ENCODE measurements around the gene RAB35. TPM values are rescaled to one million over a fixed set of nuclear protein-coding genes. Genes with fewer than 3 reads are reported as not detected.

RAB35 gene
- total RNA-seq, 1 experiment from 2014 or later: 62.0 TPM

DNA sequence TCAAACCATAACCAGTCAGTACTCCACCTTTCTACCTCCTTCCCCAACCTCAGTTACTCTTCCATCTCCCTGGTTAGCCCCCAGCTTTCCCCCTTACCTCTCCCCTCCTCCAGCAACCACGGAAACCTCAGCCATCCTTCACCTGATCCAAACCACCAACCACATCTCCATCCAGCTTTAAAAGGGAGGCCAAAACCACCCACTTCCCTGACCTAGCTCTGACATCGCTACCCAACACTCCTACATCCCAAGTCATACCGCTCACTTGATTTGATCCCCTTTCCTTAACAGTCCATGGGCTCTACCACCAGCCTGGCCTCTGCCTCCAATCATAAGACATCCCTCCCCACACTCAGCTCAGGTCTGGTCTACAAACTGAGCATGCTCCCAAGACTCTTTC is 1.5 kb downstream of the RAB35 start:
- peak overlapping the region; percentile 80 to 96 for H3K4me3 ChIP-seq (ENCODE audit: low read depth in 2 of 2, low read length in 2 of 2)
- H3K36me3 ChIP-seq (ENCODE audit: control insufficient read depth, insufficient read depth, low read length): no peaks in the 10 kb centered on the region
- H3K27ac ChIP-seq (ENCODE audit: low read length): peak overlapping the region; percentile 86
- in situ Hi-C loops (cut with HindIII; ENCODE audit: low pct_unique_long_range_greater_than_20kb, low sequenced_read_pairs) (no loop called here), intact Hi-C loops (cut with micrococcal nuclease; ENCODE audit: unreplicated experiment) (no loop called here)
- ATAC-seq (no peak), DNase-seq (ENCODE audit: low read depth, low spot score) (no peak)
- POLR2A ChIA-PET: no interaction called here
- H3K4me1 ChIP-seq (ENCODE audit: control insufficient read depth, insufficient read depth, low read length): peaks cover 21% of the 10 kb centered on the region
- CTCF ChIA-PET: no interaction called here
- no peaks in the 10 kb centered on the region for H3K27me3 ChIP-seq (ENCODE audit: control insufficient read depth, insufficient read depth, low read length)
- no peaks in the 10 kb centered on the region for H3K9me3 ChIP-seq (ENCODE audit: control insufficient read depth, insufficient read depth, low read depth, low read length)
- no TSS peak for BruUV-seq (replicated peaks)
- no peak for TF ChIP-seq POLR2AphosphoS5 (IDR thresholded peaks at IDR 0.05; ENCODE audit: low read depth, low read length)
- TF ChIP-seq, protein P1, sequence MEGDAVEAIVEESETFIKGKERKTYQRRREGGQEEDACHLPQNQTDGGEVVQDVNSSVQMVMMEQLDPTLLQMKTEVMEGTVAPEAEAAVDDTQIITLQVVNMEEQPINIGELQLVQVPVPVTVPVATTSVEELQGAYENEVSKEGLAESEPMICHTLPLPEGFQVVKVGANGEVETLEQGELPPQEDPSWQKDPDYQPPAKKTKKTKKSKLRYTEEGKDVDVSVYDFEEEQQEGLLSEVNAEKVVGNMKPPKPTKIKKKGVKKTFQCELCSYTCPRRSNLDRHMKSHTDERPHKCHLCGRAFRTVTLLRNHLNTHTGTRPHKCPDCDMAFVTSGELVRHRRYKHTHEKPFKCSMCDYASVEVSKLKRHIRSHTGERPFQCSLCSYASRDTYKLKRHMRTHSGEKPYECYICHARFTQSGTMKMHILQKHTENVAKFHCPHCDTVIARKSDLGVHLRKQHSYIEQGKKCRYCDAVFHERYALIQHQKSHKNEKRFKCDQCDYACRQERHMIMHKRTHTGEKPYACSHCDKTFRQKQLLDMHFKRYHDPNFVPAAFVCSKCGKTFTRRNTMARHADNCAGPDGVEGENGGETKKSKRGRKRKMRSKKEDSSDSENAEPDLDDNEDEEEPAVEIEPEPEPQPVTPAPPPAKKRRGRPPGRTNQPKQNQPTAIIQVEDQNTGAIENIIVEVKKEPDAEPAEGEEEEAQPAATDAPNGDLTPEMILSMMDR (IDR thresholded peaks at IDR 0.05): no peak
- TF ChIP-seq, protein P2, sequence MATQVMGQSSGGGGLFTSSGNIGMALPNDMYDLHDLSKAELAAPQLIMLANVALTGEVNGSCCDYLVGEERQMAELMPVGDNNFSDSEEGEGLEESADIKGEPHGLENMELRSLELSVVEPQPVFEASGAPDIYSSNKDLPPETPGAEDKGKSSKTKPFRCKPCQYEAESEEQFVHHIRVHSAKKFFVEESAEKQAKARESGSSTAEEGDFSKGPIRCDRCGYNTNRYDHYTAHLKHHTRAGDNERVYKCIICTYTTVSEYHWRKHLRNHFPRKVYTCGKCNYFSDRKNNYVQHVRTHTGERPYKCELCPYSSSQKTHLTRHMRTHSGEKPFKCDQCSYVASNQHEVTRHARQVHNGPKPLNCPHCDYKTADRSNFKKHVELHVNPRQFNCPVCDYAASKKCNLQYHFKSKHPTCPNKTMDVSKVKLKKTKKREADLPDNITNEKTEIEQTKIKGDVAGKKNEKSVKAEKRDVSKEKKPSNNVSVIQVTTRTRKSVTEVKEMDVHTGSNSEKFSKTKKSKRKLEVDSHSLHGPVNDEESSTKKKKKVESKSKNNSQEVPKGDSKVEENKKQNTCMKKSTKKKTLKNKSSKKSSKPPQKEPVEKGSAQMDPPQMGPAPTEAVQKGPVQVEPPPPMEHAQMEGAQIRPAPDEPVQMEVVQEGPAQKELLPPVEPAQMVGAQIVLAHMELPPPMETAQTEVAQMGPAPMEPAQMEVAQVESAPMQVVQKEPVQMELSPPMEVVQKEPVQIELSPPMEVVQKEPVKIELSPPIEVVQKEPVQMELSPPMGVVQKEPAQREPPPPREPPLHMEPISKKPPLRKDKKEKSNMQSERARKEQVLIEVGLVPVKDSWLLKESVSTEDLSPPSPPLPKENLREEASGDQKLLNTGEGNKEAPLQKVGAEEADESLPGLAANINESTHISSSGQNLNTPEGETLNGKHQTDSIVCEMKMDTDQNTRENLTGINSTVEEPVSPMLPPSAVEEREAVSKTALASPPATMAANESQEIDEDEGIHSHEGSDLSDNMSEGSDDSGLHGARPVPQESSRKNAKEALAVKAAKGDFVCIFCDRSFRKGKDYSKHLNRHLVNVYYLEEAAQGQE (IDR thresholded peaks at IDR 0.05; ENCODE audit: insufficient read depth in 1 of 2, low read depth in 2 of 2, low read length in 1 of 2): no peak
- TF ChIP-seq TCF7L2 (IDR thresholded peaks at IDR 0.05; ENCODE audit: low read depth, low read length): no peak
- TF ChIP-seq SIN3A (IDR thresholded peaks at IDR 0.05; ENCODE audit: borderline replicate concordance, insufficient read depth, low read depth, low read length): no peak

DNA sequence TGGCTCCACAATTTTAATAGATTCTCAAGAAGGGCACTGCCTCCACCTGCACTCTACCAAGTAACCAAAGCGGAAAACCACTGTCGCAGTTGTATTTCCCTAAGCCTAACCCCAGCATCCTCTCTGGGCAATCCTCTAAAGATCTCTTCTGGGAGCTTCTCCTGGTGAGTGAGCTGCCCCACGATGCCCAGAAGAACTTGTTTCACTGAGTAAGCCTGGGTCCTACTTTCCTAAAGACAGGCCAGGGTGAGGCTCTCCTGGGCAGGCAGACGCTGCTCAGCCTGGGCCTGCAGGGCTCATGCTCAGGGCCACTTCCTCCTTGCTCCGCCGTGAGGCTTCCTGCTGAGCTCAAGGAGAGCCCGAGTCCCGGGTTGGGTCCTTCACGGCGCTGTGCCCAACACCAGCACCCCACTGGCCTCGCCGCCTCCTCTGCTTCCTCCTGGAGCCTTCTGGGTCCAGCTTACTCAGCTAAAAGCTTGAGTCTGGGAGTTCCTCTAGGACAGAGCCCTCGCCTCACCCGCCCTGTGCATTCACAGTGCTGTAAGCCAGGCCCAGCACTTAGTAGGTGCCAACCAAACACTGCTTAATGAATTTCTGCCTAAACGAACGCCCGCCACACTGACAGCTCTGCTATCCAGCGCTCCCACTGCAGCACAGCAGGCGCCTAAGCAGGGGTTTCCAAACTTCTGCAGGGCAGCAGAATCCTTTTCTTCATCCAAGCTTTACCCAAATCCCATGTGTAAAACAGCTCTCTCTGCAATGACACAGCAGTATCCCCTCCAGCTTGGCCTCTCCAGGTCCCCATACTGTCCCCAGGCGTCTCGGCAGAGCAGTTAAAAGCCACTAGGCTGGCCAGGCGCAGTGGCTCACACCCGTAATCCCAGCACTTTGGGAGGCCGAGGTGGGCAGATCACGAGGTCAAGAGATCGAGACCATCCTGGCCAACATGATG is 5.7 kb downstream of the RAB35 start:
- Histone ChIP-seq H3K9me3 (ENCODE audit: control insufficient read depth, insufficient read depth, low read depth, low read length) (no peaks in the 10 kb centered on the region), H3K36me3 (ENCODE audit: control insufficient read depth, insufficient read depth, low read length) (no peaks in the 10 kb centered on the region), H3K27ac (ENCODE audit: low read length) (peak overlapping the region; percentile 18; the same call in 1 of the 2 replicates), H3K27me3 (ENCODE audit: control insufficient read depth, insufficient read depth, low read length) (no peaks in the 10 kb centered on the region), H3K4me3 (ENCODE audit: low read depth in 2 of 2, low read length in 2 of 2) (no peak overlapping the region), H3K4me1 (ENCODE audit: control insufficient read depth, insufficient read depth, low read length) (peaks cover 11% of the 10 kb centered on the region)
- intact Hi-C loops (cut with micrococcal nuclease; ENCODE audit: unreplicated experiment) (no loop called here), in situ Hi-C loops (cut with HindIII; ENCODE audit: low pct_unique_long_range_greater_than_20kb, low sequenced_read_pairs) (no loop called here)
- BruUV-seq (replicated peaks): no TSS peak
- no peak for DNase-seq (ENCODE audit: low read depth, low spot score)
- ChIA-PET POLR2A (interaction anchor here (0.8 kb wide), 1 partner anchor 8 kb away, joined by 3 read pairs; no protein-coding TSS in a partner anchor), CTCF (no interaction called here)
- TF ChIP-seq POLR2AphosphoS5 (IDR thresholded peaks at IDR 0.05; ENCODE audit: low read depth, low read length) (no peak), TCF7L2 (IDR thresholded peaks at IDR 0.05; ENCODE audit: low read depth, low read length) (no peak), SIN3A (IDR thresholded peaks at IDR 0.05; ENCODE audit: borderline replicate concordance, insufficient read depth, low read depth, low read length) (no peak)
- TF ChIP-seq, protein P2 (IDR thresholded peaks at IDR 0.05; ENCODE audit: insufficient read depth in 1 of 2, low read depth in 2 of 2, low read length in 1 of 2): no peak
- TF ChIP-seq, protein P1 (IDR thresholded peaks at IDR 0.05): no peak
- peak; percentile 68 for ATAC-seq

All from Panc1 (cell line).